GM10847 (cell line): Measurements from ENCODE around the gene LZTS2.

Experiments
- POLR2A ChIP-seq: IDR thresholded peaks from 2 replicates; pipeline ENCODE4 v1.6.1; 2011; ENCODE audit not compliant: insufficient read length; ENCODE audit errors: extremely low read depth

The LZTS2 gene

DNA sequence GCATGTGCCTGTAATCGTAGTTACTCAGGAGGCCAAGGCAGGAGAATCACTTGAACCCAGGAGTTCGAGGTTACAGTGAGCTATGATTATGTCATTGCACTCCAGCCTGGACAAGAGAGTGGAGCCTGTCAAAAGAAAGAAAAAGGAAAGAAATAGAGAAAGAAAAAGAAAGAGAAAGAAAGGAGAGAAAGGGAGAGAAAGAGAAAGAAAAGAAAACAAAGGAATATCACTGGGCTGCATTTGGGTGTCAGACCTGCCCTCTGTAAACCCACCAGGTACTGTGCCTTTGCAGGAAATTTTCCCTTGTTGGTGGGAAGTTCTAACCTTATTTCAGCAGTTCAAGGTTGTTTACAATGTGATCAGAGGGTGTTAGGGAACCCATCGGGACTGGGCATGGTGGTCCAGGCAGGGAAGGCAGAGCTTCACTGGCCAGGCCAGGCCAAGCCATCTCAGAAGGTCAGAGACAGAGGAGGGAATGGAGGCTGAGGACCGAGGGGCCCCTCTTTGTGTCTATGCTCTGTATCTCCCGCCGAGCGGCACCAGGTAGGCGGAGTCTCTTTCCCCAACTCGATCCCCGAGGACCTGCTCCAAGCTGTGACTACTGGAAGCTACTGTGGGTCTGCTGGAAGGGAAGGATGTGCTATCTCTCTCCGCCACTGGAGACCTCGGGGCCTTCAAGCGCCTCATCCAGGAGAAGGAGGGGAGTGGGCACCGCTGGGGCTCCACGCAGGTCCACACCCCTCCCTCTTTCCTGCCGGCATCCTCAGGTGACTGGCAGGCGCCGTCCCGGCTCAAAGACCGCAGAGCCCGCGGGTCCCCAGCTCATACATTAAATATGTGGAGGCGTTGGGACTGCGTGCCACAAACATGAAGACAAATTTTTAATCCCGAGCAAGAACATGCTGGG is 47.0 kb downstream of the LZTS2 start:
- no peak for TF ChIP-seq POLR2A

GRCh38 chr10:101047268-101047667 is 47.7 kb downstream of the LZTS2 start:
- TF ChIP-seq POLR2A: no peak

DNA sequence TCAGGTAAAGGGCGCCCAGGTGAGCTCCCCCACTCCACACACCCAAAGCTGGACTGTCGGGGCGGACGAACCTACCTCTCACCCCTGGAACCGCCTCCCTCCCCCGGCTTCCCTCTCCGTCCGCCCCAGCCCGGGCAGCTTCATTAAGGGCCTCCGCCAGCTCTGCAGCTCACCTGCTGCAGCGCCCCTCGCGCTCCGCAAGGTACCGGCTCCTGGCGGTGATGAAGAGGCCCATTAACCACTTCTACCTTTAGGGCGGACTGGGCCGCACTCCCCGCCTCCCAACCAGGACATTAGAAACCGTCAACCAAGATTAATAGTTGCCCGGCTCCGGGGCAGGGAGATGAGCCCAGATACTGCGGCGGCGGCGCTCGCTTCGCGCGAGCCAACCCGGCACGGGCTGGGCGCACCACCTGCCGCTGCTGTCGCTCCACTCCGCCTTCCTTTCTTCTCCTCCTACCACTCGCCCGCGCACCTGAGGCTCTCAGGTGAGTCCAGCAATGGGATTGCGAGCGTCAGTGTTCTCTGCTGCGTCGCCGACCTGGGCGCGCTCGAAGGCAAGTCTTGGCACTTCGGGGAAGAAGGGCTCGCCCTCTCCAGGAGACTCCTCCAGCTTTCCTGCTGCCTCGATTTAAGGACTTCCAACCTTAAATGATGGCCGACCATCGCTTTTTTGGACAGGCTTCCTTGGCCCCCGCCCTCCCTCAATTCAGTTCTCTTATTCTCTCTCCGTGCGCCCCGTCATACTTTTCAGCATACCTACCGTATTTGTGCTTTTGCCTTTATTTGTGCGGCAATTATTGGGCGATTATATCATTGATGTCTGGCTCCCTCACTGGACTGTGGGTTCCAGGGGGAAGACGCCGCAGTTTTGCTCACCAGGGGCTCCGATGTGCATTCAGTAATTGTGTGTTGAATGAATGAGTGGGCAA is 48.6 kb downstream of the LZTS2 start:
- TF ChIP-seq POLR2A: no peak

DNA sequence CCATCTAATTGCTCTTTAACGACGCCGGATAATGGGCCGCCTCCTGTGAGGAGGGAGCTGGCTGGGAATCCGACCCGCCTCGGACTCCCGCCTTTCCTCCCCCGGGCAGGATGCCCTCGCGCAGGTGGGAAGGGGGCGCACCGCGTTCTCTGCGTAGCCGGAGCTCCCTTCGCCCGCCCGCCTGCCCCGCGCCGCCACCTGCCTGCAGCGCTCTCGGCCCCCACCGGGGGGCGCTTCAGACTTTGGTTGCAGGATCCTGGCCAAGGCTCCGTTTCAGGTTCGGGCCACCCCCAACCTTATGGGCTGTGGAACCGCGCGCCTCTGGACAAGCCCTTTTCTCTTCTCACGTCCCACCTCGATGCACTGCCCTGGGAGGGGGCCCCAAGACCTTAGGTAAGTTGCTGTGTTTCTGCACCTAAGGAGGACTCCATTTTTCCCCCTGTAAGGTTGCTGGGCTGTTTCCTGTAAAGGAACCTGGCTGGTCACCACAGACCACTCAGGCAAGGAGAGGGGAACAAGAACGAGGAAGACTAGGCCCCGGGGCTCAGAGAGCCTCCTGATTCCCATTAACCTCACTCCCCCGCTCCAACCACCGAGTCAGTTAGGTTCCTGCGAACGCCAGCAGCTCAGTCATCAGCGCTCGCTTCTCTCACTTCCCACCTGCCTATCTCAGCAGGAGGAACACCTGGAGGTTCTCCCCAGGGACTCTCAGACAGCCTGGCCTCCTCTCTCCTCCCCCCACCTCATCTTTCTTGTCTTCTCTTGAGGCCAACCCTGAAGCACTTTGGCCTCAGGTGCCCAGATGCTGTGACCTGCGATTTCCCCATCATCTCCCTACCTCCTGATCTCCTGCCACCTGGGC is 50.8 kb downstream of the LZTS2 start:
- TF ChIP-seq POLR2A: no peak

GRCh38 chr10:101052285-101052684 is 52.7 kb downstream of the LZTS2 start:
- TF ChIP-seq POLR2A: no peak

DNA sequence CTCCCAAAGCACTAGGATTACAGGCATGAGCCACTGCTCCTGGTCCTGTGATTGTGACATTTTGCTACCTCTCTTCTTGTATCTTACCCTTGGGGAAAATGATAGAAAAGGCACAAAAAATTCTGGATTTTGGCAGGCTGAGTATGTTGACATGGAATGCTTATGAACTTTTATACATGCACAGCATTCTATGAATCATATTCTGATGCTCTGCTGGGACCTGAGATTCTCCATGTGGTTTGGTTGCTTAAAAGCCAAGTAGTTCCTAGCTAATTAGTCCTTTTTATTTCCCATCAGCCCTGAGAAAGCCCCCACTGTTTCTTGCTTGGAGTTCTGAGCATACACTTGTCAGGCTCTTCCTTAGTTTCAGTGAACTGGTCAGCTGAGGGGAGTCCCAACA is 53.9 kb downstream of the LZTS2 start:
- TF ChIP-seq POLR2A: no peak

- TF ChIP-seq POLR2A: no peak
Measured at GRCh38 chr10:101054351-101054750, 54.7 kb downstream of the LZTS2 start.

DNA sequence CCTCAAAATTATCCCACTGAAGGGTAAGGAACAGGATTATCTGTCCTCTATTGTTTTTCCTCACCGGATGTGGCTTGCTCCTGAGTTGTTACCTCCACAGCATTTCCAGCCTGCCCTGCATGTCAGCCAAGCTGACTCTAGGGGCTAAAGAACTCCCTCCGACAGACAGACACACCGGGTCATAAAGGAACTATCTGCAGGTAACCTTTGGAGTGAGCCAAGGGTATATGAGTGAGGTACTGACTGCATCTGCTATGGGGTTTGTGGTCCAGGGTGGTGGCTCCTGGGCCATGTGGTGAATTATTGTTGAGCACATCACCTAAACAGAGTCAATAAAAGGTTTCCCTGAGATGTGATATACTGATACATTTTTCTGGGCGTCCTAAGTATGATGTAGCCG is 55.3 kb downstream of the LZTS2 start:
- no peak for TF ChIP-seq POLR2A

DNA sequence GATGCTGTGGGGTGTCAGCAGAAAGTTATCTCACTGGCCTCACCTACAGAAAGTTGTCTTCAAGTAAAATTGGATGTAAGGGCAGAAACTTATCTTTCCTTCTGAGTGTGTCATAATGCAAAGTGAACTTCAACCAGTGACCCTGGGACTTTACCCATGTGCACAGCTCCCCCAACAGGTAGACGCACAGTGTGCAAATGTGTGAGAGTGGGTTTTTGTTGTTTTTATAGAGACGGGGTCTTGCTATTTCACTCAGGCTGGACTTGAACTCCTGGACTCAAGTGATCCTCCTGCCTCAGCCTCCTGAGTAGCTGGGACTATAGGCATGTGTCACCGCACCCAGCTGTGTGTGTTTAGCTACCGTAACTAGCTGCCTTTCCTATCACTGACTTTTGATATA is 55.8 kb downstream of the LZTS2 start:
- TF ChIP-seq POLR2A: no peak

DNA sequence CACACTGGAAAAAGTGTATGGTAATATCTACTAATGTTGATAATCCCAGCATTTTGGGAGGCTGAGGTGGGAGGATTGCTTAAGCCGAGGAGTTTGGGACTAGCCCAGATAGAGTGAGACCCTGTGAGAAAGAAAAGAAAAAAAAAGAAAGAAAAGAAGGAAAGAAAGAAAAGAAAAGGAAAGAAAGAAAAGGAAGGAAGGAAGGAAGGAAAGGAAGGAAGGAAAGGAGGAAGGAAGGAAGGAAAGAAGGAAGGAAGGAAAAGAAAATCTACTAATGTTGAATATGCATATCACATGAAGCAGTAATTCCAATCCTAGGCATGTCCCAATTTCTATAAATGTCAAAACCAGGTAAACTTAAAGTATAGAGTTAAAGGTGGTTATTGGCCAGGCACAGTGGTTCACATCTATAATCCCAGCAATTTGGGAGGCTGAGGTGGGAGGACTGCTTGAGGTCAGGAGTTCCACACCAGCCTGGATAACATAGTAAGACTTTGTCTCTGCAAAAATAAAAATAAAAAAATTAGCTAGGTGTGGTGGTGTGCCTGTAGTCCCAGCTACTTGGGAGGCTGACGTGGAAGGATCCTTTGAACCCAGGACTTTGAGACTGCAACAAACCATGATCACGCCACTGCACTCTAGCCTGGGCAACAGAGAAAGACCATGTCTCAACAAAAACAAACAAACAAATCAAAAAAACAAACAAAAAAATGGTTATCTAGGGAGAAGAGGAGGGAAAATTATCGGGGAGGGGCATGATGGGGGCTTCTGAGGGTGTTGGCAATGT is 57.0 kb downstream of the LZTS2 start:
- no peak for TF ChIP-seq POLR2A
